K562 (cell line): ENCODE measurements around the gene CSKMT. TPM values are rescaled to one million over a fixed set of nuclear protein-coding genes. Genes with fewer than 3 reads are reported as not detected.
A peak's percentile ranks its signal among the peaks of the same experiment; 100 is the strongest.

Experiments used
- BHLHE40 ChIP-seq: IDR thresholded peaks from 2 replicates; pipeline ENCODE4 v1.6.1; 2011; ENCODE audit warnings: low read length, improper control_type of control experiment
- CBX5 ChIP-seq: IDR thresholded peaks from 2 replicates; pipeline ENCODE4 v1.6.1; 2014; ENCODE audit warnings: low read depth, borderline replicate concordance
- CEBPG ChIP-seq, 3 experiments: fragments of 200-800 bp in 1 of 3; sonication (Bioruptor generic) in 1 of 3; sonication (generic) in 1 of 3; formaldehyde crosslinking in 1 of 3; IDR thresholded peaks in 2 of 3; conservative IDR thresholded peaks in 1 of 3; 2 replicates each; pipeline versions ENCODE4 v1.6.1 to v1.8.0; 2016 to 2022; ENCODE audit warnings: missing compliant biosample characterization in 2 of 3, missing genetic modification characterization in 2 of 3, mild to moderate bottlenecking in 1 of 3, missing genetic modification reagents in 1 of 3
- ETV1 ChIP-seq: fragments of 450-650 bp; conservative IDR thresholded peaks from 2 replicates; pipeline ENCODE4 v1.6.1; 2016; ENCODE audit warnings: missing genetic modification characterization, control low read depth, low read depth, missing compliant biosample characterization
- HDGF ChIP-seq: fragments of 450-650 bp; IDR thresholded peaks from 2 replicates; pipeline ENCODE4 v1.6.1; 2016
- NONO ChIP-seq, 2 experiments: fragments of 200-400 bp in 1 of 2; fragments of 450-650 bp in 1 of 2; formaldehyde crosslinking in 1 of 2; IDR thresholded peaks; 2 replicates each; pipeline ENCODE4 v1.6.1; 2017; ENCODE audit warnings: low read depth in 2 of 2, mild to moderate bottlenecking in 2 of 2, moderate library complexity in 2 of 2, low read length in 1 of 2
- OTX1 ChIP-seq: fragments of 450-650 bp; formaldehyde crosslinking; IDR thresholded peaks from 2 replicates; pipeline ENCODE4 v1.4.0; 2022; ENCODE audit warnings: mild to moderate bottlenecking
- POLR2AphosphoS2 ChIP-seq: IDR thresholded peaks from 2 replicates; pipeline ENCODE4 v1.6.1; 2012; ENCODE audit warnings: low read length, improper control_type of control experiment
- SAFB ChIP-seq: fragments of 200-400 bp; formaldehyde crosslinking; IDR thresholded peaks from 2 replicates; pipeline ENCODE4 v1.6.1; 2017; ENCODE audit warnings: low read depth, low read length, borderline replicate concordance
- TBP ChIP-seq: optimal IDR thresholded peaks from 2 replicates; pipeline ENCODE3; 2011; ENCODE audit warnings: low read depth, low read length, improper control_type of control experiment
- ZFP1 ChIP-seq: fragments of 450-650 bp; formaldehyde crosslinking; IDR thresholded peaks from 2 replicates; pipeline ENCODE4 v1.4.0; 2020; ENCODE audit warnings: mild to moderate bottlenecking, mixed read lengths
- ZNF140 ChIP-seq: fragments of 250-450 bp; sonication (Bioruptor Pico); IDR thresholded peaks from 2 replicates; pipeline ENCODE4 v1.8.0; 2021; ENCODE audit warnings: moderate library complexity, mild to moderate bottlenecking, inconsistent platforms
- ZNF174 ChIP-seq: fragments of 250-450 bp; sonication (Bioruptor Pico); IDR thresholded peaks from 2 replicates; pipeline ENCODE4 v1.4.0; 2020; ENCODE audit warnings: mild to moderate bottlenecking
- ZNF354B ChIP-seq: fragments of 250-450 bp; sonication (Bioruptor Pico); IDR thresholded peaks from 2 replicates; pipeline ENCODE4 v1.4.0; 2020
- ZNF583 ChIP-seq: fragments of 250-450 bp; sonication (Bioruptor Pico); IDR thresholded peaks from 2 replicates; pipeline ENCODE4 v1.4.0; 2020
- ZNF780A ChIP-seq: fragments of 250-450 bp; sonication (Bioruptor Pico); IDR thresholded peaks from 2 replicates; pipeline ENCODE4 v1.5.0; 2021; ENCODE audit warnings: mild to moderate bottlenecking
- polyA plus RNA-seq, 8 experiments: library from polyadenylated mRNA; depleted of rRNA in 4 of 8; stranded (reverse) in 5 of 8; unstranded in 3 of 8; fragments of >200 nt; fragmentation: Nextera tagmentation in 2 of 8; fragmentation: Illumina TruSeq in 1 of 8; extraction: Ambion mirVana in 2 of 8; extraction: Trizol in 1 of 8; gene quantifications; 2 replicates each; pipeline versions ENCODE4 v1.2.1 to v1.2.3, GENCODE V29; 2011 to 2014; ENCODE audit warnings: inconsistent platforms in 1 of 8, missing spikeins in 1 of 8
- total RNA-seq, 7 experiments: library from RNA; depleted of rRNA in 6 of 7; stranded (reverse); fragments of >200 nt in 6 of 7; fragmentation: Illumina TruSeq in 2 of 7; extraction: Trizol in 2 of 7; gene quantifications; 2 replicates each; pipeline versions ENCODE4 v1.2.1 to v1.2.3, GENCODE V29; 2011 to 2021; ENCODE audit warnings: low replicate concordance in 1 of 7
- TF ChIP-seq, protein P1 (sequence below), 2 experiments: fragments of 450-650 bp; formaldehyde crosslinking in 1 of 2; IDR thresholded peaks; 2 replicates each; pipeline versions ENCODE4 v1.4.0 to v1.6.1; 2014 to 2020; ENCODE audit warnings: mild to moderate bottlenecking in 2 of 2, borderline replicate concordance in 1 of 2, low read depth in 1 of 2
- TF ChIP-seq, protein P2 (sequence below): fragments of 250-450 bp; sonication (Bioruptor Pico); IDR thresholded peaks from 2 replicates; pipeline ENCODE4 v1.5.0; 2020; ENCODE audit warnings: mild to moderate bottlenecking
- TF ChIP-seq, protein P3 (sequence below): fragments of 250-450 bp; sonication (Bioruptor Pico); IDR thresholded peaks from 2 replicates; pipeline ENCODE4 v1.4.0; 2020

CSKMT gene
- total and polyA plus RNA-seq, 9 of the 15 experiments (the other 6 are each of a cell fraction or from before 2014, with no cell fraction given), result 10.3 to 108 (median 27.2) TPM

DNA sequence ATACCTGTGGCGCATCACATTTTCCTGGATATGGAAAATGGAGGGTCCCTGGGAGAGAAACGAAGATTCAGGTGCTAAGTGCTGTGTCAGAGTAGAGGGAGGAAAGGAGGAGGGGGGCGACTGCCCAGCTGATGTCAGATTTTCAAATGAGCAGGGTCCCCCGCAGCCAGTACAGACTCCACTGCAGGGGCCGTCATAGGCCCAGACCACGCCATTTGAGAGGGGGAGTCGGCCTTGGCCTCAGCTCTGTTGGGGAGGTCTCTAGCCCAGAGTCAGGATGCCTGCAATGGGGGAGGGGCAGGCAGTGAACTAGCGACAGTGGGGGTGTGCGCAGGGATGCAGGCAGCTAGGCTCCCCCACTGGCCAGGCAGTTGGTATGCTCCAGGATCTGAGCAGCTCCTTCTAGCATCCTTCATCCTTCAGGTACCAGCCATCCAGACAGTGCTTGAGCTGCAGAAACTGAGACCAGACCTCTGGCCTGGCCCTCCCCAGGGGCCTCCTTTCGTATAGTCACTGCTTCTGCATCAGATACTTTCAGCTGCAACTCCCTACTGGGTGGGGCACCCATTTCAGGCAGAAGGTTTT is 42.3 kb downstream of the CSKMT start, which contains the start of the genes BSCL2 and GNG3 (continued):
- 0 out of 2 replicates have a peak, but pooled peaks have one; percentile 11 for TF ChIP-seq HDGF
- peak; percentile 66; the same call in 1 of the 2 replicates for TF ChIP-seq POLR2AphosphoS2
- no peak for TF ChIP-seq ZNF174 (CRISPR knock-in tag)
- TF ChIP-seq NONO (IDR thresholded peaks at IDR 0.05; ENCODE audit: low read depth in 2 of 2, low read length in 1 of 2), result peak in 1 of 2 experiments; percentile 97; a peak in 2 of 4 replicates
- no peak for TF ChIP-seq SAFB
- TF ChIP-seq ZNF140 (CRISPR knock-in tag), result no peak
- TF ChIP-seq TBP, result peak; percentile 13
- TF ChIP-seq ZNF354B, result no peak
- no peak for TF ChIP-seq CEBPG (CRISPR knock-in tag; IDR thresholded peaks at IDR 0.05)
- no peak for TF ChIP-seq CEBPG (tag; conservative IDR thresholded peaks at IDR 0.05 in 1 of 2, IDR thresholded peaks at IDR 0.05 in 1 of 2)
- TF ChIP-seq, protein P1, sequence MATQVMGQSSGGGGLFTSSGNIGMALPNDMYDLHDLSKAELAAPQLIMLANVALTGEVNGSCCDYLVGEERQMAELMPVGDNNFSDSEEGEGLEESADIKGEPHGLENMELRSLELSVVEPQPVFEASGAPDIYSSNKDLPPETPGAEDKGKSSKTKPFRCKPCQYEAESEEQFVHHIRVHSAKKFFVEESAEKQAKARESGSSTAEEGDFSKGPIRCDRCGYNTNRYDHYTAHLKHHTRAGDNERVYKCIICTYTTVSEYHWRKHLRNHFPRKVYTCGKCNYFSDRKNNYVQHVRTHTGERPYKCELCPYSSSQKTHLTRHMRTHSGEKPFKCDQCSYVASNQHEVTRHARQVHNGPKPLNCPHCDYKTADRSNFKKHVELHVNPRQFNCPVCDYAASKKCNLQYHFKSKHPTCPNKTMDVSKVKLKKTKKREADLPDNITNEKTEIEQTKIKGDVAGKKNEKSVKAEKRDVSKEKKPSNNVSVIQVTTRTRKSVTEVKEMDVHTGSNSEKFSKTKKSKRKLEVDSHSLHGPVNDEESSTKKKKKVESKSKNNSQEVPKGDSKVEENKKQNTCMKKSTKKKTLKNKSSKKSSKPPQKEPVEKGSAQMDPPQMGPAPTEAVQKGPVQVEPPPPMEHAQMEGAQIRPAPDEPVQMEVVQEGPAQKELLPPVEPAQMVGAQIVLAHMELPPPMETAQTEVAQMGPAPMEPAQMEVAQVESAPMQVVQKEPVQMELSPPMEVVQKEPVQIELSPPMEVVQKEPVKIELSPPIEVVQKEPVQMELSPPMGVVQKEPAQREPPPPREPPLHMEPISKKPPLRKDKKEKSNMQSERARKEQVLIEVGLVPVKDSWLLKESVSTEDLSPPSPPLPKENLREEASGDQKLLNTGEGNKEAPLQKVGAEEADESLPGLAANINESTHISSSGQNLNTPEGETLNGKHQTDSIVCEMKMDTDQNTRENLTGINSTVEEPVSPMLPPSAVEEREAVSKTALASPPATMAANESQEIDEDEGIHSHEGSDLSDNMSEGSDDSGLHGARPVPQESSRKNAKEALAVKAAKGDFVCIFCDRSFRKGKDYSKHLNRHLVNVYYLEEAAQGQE (IDR thresholded peaks at IDR 0.05; ENCODE audit: borderline replicate concordance), result no peak
- TF ChIP-seq, protein P1 (CRISPR knock-in tag; IDR thresholded peaks at IDR 0.05; ENCODE audit: low read depth), result no peak
- no peak for TF ChIP-seq ZFP1 (CRISPR knock-in tag)
- TF ChIP-seq ETV1 (tag), result no peak
- no peak for TF ChIP-seq ZNF583 (CRISPR knock-in tag)
- no peak for TF ChIP-seq CBX5
- TF ChIP-seq, protein P2, sequence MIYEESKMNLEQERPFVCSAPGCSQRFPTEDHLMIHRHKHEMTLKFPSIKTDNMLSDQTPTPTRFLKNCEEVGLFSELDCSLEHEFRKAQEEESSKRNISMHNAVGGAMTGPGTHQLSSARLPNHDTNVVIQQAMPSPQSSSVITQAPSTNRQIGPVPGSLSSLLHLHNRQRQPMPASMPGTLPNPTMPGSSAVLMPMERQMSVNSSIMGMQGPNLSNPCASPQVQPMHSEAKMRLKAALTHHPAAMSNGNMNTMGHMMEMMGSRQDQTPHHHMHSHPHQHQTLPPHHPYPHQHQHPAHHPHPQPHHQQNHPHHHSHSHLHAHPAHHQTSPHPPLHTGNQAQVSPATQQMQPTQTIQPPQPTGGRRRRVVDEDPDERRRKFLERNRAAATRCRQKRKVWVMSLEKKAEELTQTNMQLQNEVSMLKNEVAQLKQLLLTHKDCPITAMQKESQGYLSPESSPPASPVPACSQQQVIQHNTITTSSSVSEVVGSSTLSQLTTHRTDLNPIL (CRISPR knock-in tag), result no peak
- no peak for TF ChIP-seq ZNF780A (CRISPR knock-in tag)
- TF ChIP-seq OTX1, result no peak
- TF ChIP-seq, protein P3, sequence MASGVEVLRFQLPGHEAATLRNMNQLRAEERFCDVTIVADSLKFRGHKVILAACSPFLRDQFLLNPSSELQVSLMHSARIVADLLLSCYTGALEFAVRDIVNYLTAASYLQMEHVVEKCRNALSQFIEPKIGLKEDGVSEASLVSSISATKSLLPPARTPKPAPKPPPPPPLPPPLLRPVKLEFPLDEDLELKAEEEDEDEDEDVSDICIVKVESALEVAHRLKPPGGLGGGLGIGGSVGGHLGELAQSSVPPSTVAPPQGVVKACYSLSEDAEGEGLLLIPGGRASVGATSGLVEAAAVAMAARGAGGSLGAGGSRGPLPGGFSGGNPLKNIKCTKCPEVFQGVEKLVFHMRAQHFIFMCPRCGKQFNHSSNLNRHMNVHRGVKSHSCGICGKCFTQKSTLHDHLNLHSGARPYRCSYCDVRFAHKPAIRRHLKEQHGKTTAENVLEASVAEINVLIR (CRISPR knock-in tag), result no peak
- peak; percentile 82 for TF ChIP-seq BHLHE40
